ENCODE results near the gene EPS8L2.

Gene EPS8L2

DNA sequence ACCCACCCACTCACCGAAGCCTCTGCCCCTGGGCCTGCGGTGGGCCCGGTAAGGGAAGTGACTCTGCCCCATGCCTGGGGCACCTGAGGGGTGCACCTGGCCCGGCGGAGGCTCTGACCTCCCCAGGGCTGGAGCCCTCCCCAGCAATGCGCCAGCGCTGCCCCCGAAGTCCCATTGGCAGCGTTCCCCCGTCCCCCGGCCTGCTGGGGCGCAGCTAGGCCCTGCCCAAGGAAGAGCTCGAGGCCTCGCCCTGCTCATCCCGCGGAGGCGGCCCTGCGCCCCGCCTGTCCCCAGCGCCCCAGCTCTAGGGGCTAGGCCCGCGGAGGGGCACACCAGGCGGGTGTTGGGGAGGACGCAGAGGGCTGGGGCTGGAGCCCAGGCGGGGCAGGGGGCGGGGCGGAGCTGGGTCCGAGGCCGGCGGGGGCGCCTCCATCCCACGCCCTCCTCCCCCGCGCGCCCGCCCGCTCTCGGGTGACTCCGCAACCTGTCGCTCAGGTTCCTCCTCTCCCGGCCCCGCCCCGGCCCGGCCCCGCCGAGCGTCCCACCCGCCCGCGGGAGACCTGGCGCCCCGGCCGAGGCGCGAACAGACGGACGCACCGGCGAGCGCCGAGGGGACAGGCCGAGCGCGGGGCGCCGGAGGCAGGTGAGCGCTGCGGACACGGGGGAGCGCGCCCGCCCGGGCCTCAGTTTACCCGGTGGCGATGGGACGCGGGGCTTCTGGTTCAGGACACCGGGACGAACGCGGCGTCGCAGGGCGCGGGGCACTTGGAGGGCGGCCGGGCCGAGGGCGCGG is at the start of gene EPS8L2:
Gene EPS8L2, plus strand, starts transcription at position 586 of the 793 bp plus-strand sequence. CDS start 3,177 bp downstream, outside the sequence.
- peak; percentile 36 for DNase-seq (ENCODE audit: low read depth)

DNA sequence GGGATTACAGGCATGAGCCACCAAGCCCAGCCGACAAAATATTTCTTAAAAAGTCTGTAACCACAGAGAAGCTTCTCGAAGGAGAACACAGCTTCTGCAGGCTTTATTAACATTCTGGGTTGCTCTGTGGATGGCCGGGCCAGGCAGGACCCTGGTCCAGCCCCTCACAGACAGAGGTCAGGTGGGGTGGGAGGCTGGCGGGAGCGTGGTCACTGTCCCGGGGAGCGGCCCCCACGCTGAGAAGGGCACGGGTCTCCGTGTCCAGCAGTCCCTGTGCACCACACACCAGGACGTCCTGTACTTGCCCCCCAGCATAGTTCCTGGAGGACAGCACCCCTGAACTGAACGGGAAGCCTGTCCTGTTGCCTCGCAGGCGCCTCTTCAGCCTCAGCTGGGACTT is 49.6 kb upstream of the EPS8L2 start:
- DNase-seq (ENCODE audit: low read depth) = no peak

DNA sequence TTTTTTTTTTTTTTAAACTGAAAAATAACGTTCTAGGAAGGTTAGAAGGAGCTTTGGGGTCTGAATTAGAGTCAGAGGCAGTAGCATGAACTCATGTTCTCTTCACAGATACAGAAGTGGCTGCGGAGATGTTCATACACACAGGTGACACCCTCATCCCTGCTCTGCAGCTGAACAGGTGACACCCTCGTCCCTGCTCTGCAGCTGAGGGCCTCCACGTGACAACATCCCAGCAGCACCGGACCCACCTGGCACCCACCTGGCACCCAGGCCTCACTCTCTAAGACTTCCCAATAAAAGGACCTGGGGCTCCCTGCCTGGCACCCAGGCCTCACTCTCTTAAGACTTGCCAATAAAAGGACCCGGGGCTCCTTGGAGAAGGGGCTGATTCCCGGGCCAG is 49.2 kb upstream of the EPS8L2 start:
- no peak for DNase-seq (ENCODE audit: low read depth)

DNA sequence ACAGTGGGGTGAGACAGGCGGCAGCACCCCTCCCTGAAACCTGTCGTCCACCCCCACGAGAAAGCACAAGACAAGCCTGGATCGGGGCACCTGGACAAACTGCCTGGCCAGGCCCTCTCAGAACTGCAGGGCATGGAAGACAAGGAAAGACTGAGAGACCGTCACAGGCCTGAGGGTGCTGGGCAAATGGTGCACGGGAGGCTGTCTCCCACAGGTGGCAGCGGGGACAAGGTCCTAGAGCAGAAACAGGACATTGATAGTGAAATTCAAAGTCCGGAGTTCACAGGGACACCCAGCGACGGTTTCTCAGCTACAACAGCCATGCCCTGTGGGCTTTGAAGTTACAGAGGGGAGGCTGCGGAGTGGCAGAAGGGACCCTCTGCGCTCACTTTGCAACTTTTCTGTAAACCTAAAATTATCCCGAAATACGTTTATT is 48.3 kb upstream of the EPS8L2 start:
- no peak for DNase-seq (ENCODE audit: low read depth)

DNA sequence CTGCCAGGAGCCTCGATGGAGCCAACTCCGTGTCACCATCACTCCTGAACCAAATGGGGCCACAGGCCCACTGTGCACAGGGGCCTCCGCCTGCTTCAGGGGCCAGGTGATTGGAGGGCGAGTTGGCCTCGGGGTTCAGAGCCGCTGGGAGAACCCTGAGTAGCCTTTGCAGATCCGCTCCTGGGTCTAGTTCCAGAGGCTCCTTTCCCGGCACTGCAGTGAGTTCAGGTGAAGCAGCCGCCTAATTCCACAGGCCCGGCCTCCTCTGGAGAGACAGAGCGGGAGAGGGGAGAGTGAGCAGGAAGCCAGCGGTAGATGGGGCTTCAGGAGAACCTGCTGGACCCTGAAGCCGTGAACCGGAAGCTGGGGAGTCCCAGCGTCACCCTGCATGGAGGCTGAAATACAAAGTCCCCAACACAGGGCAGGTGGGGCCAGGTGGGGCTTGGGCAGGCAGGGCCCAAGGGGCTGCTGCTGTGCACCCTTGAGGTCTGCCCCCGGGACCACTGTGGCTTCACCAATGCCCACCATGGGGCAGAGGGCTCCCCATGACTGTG is 46.4 kb upstream of the EPS8L2 start:
- DNase-seq (ENCODE audit: low read depth) = no peak

DNA sequence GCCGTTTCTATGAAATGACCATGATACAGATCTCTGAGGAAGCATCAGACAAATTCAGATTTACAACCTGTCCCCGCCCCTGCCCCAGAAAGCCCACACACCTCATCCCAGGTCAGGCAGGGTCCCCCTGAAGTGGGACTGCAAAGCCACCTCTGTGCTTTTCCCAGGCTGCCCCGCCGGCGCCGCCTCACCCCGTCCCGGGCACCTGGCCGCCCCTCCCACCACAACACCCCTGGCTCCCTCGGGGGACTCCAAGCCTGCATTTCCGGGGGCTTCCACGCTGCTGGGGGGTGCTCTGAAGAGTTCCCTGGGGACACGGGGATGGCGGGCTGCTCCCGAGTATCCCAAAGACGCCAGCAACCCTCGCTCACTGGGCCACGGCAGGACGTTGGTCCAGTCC is 45.8 kb upstream of the EPS8L2 start:
- no peak for DNase-seq (ENCODE audit: low read depth)

DNA sequence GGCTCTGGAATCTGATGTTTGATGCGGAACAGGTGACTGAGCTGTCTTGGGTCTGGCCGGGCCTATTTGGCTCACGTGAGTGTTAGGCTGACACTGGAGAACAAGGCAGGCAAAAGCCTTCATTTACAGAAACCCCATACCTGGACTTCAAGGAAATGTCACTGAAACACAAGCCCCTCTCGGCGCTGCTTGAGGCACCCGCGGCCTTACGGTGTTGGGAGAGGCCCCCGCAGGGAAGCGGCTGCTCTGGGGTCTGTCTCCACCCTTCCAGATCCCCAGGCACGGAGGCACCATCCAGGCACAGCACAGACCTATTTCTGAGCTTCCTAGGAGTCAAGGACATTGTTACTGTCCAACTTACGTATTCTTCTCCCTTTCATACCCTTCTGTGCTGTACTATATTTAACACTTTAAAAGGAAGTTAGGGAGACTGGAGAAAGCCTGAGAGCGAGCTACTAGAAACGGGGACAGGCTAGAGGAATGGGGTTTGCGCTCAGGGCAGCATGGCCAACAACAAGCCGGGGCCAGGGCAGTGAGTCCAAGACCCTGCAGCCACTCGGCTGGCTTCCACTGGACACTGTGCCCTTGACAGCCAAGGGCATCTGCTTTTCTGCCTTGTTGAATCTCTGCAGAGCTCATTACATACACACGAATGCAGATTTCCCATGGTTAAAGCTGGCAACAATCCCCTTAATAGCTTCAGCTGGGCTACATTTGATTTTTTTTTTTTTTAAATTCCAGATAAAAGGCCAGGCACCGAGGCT is 45.2 kb upstream of the EPS8L2 start:
- no peak for DNase-seq (ENCODE audit: low read depth)

DNA sequence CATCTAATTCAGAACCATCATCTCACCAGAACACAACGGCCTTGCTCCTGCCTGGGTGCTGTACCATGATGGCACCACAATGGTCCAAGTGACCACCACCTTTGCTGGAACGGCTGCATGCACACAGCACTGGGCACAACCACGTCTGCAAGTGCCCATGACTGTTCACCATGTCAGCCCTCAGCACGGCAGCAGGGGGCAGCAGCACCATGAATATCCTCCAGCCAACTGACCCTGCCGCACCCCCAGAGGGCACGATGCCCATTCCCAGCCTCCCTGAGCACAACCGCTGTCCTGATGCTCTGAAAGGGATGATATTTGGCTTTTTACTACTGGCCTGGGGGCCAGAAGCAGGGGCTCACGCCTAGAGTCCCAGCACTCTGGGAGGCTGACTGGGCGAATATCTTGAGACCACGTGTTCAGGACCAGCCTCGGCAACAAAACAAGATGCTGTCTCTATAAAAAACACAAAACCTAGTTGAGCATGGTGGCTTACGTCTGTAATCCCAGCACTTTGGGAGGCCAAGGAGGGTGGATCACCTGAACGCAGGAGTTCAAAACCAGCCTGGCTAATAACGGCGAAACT is 43.2 kb upstream of the EPS8L2 start:
- no peak for DNase-seq (ENCODE audit: low read depth)

DNA sequence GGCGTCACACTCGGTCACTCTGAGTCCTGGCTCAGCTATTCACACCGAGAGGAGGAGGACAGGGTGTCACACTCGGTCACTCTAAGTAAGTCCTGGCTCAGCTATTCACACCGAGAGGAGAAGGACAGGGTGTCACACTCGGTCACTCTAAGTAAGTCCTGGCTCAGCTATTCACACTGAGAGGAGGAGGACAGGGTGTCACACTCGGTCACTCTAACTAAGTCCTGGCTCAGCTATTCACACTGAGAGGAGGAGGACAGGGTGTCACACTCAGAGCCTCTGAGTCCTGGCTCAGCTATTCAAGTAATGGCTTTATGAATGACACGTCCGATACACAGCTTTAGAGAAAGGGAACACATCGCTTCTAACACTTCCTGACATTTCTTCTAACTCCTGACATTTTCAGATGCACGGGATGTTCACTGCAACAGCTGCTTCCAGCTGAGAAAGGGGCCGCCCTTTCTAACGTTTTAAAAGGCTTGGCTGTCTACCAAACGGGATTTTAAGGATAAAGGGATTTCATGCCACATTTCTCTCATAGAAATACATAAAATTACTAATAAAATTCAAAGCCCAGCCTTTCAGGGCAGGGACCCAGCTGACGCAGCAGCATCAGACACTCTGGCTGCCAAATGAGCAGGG is 40.8 kb upstream of the EPS8L2 start:
- no peak for DNase-seq (ENCODE audit: low read depth)

DNA sequence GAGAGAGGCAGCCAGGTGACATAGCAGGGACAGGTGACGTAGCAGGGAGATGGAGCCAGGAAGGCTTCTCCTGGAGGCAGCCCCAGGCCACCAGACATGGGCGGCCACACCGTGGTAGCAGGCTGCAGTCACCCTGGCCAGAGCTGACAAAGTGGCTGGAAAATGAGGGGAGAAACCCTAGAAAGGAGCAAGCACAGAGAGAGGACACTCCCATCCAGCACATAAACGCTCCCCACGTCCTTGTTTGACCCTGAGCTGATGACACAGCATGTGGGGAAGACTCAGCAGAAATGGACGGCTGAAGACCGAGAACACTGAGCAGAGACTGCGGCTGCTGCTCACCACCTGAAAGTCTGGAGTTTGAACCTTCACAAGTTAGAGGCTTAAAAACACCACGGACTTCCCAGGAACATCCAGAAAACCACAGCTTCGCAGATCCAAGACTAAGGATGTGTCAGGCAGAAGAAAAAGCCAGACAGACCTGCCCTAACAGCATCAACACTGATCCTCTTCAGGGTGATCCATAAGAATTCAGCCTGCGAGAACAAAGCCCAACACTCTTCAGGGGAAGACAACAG is 40.2 kb upstream of the EPS8L2 start:
- no peak for DNase-seq (ENCODE audit: low read depth)

DNA sequence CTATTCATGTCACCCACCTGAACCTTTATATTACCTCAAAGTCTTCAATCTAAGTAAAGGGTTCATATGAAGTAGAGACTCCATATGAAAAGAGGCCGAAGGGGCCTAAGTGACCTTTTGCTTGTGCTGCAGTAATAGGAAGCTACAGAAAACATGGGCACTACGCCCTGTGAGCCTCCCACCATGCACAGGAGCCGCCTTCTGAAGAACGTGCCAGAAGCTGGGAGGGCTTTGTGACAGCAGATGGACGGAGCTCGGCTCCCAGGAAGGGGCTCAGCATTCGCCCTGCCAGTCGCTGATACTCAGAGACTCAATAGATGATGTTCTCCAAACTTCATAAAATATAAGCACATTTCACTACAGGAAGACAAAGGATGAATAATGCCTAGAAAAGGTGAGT is 32.2 kb upstream of the EPS8L2 start:
- no peak for DNase-seq (ENCODE audit: low read depth)

DNA sequence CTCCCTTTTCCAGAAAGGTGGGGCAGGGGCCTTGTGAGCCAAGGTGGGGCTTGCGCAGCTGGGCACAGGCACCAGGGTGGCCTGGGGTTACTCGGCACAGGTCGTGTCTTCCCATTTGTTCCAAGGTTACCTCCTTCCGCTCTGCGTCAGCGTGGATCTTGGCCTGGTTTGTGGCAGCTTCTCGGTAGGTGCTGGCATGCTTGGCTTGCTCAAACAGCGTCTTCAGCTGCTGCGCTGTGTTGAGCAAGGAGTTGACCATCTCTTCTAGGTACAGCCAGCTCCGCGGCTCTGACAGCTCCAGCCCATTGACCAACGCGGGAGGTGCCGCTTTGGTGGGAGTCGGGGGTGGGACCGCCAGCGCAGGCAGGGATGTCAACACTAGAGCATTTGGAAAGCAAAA is 31.6 kb upstream of the EPS8L2 start:
- no peak for DNase-seq (ENCODE audit: low read depth)

DNA sequence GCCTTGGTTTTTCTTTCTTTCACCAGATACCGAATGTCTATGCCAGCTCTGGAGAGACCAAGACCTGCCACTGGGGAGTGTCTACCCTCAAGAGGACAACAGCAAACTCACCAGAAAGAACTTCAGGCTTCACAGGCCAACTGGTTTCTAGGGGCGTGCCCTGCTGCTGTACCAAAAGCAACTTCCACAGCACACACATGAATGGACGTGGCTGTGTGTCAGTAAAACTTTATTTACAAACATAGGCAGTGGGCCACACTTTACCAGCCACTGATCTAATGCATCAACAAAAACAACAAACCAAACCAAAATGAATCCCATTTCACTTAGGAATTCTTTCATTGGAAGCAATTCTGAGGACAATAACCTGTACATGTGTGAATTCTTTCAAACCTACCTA is 27.7 kb upstream of the EPS8L2 start:
- no peak for DNase-seq (ENCODE audit: low read depth)

DNA sequence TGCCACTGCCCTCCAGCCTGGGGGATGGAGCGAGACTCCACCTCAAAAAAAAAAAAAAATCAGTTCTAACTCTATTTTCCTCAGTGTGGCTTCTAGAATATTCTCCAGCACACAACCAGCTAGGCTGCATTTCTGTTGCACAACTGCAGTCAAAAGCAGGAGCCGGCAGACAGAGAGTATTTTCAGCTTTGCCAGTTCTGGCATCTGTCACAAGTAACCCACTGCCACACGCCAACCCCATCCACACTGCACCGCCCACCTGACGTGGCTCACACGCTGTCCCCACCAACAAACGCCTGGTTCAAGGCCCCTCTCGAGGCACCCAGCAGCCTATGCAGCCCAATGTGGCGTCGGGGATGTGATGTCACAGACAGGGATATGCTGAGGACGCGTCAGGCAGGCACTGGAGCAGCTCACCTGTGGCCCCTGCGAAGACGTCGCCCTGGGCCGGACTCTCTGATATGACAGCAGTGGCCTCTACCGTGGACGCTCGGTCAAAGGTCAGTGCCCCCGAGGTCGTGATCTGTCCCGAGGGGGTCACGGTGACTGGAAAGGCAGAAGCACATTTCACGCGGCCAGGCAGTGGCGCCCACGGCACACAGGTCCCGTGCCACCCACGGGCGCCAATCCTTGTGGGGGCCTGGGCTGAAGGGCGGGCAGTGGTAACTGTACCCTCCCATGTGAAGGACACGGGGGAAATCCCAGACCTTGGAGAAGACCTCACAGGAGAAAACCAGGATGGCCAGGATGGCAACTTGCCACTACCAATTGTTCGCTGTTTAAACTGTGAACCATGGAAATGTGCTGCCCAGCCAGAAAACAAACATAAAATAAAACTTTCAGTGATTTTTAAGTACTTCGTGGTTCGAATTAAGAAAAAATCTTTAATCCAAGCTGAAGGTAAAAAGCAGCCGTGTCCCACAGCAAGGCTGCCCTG is 26.5 kb upstream of the EPS8L2 start:
- no peak for DNase-seq (ENCODE audit: low read depth)

DNA sequence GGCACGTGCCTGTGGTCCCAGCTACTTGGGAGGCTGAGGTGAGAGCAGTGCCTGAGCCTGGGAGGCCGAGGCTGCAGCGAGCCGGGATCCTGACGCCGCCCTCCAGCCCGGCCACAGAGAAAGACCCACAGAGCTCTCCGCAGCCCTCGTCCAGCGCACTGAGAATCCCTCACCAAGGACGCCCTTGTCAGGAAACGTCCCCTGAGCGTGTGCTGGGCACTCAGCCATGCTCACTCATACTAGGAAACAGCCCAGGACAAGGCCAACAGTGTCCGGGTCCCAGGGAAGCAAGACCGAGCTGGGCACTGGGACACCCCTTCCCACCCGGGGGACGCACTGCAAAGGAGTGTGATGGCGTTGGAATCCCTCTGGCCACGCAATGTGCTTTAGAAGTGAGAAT is 25.6 kb upstream of the EPS8L2 start:
- no peak for DNase-seq (ENCODE audit: low read depth)

DNA sequence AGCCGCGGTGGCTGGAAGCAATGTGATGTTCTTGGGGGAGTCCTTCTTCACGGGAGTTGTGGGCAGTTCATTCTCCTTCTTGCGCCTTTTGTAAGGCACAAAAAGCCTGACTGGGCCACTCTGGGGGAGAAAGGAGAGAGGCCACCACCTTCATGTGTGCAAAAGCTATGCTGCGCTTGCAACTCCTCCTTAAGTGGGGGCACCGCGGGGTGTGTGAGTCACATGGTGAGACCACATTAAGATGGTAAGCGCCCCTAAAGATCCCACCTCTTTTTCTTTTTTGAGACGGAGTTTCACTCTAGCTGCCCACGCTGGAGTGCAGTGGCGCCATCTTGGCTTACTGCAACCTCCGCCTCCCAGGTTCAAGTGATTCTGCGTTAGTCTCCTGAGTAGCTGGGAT is 25.1 kb upstream of the EPS8L2 start:
- DNase-seq (ENCODE audit: low read depth) = no peak

DNA sequence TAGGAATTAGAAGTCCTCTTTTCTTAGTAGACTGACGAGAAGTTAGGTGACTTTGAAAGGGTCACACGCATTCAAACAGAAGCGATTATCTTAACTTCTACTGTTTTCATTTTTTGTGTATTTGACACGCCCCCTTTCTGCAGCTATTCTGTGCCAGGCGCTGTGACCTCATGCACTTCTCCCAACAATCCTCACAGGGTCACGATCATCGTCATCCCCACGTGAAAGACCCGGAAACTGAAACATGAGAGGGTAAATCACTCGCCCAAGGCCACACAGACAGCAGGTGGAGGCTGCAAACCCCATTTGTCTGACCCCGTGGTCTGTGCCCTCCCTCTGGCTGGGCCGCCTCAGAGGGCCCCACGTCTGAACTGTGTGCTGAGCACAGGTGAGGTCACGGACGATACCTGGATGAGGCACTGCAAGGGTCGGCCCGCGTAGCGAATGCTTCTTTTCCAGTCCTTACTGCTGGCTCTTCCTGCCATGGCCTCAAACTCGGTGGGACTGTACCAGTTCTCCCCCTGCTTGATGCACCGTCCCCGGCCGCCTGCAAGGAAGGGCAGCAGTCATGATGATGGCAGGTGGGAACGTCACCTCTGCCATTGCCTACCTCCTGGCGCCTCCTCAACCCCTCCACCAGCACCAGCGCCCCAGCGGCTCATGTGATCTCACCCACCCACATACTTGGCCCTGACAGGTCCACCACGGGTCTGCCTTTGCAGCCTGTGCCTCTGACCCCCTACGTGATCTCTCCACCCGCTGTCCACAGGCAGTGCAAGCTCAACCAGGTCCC is 19.4 kb upstream of the EPS8L2 start:
- DNase-seq (ENCODE audit: low read depth) = no peak

DNA sequence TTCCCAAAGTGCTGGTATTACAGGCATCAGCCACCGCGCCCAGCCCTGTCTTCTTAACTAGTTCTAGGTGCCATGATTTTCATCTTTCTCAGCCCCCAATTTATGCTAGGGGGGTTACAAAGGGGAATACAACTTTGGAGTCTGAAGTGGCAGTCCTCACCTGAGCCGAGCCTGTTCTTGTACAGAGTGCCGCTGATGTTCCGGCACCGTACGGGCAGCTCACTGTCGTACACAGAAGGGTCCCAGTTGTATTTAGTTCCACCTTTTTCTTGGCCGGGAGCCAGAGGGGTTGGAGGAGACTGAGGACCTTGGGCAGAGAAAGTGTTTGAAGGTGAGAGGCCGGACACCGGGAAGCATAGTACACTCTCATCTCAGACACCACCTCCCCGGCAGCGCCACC is 18.3 kb upstream of the EPS8L2 start:
- DNase-seq (ENCODE audit: low read depth) = no peak

DNA sequence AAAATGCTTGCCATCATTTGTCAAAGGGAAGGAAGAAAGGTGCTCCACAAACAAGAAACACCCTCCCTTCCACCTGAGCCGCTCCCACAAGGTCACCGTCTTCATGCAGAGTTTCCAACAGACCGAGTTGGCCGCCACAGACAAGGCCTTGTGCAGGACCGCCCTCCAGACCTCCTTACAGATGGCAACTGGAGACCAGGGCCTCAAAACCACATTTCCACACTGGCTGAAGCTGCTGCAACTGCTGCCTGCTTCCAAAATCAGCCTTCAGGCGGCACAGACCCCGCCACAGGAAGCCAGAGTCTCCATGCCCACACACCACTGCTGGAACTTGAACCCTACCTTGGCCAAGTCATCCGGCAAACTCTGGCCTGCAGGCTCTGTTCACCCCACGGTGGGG is 17.4 kb upstream of the EPS8L2 start:
- DNase-seq (ENCODE audit: low read depth) = no peak

DNA sequence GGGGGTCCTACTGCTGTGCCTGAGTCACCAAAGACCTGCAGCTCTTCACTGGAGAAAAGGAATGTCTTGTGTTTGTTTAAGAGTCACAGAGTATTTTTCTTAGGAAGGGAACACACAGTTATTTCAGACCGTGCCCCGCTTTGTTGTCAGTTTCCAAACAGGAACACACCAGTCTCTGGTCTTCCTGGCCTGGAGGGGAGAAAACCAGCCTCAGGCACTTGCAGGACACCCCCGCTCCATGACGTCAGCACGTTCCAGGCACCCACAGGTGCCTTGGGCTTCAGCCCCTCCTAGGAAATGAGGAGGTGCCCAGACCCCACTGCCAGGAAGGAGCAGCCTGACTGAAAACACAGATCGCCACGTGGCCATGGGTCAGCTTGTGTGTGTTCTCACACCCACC is 16.4 kb upstream of the EPS8L2 start:
- no peak for DNase-seq (ENCODE audit: low read depth)
